MCF 10A (cell line): Measurements from ENCODE around the gene FABP3. TPM values are rescaled to one million over a fixed set of nuclear protein-coding genes. Genes with fewer than 3 reads are reported as not detected.

Experiments used
- BruUV-seq: library from RNA; stranded (reverse); fragments of 400-500 nt; replicated peaks from 2 replicates; lab custom pipeline; 2021; lab: Mats Ljungman, UMichigan
- CTCF ChIA-PET: fragments of 300-600 bp; sonication (Branson Sonifier 250); formaldehyde crosslinking; extraction: SDS; loops from one replicate; lab custom pipeline; 2021; ENCODE audit warnings: antibody characterized with exemption, inconsistent platforms; lab: Yijun Ruan, JAX
- POLR2A ChIA-PET: fragments of 300-600, 350-650 bp; sonication (Branson Sonifier 250); formaldehyde crosslinking; extraction: SDS; loops from one replicate; lab custom pipeline; 2020; ENCODE audit warnings: antibody characterized with exemption, inconsistent platforms; lab: Yijun Ruan, JAX
- DNase-seq: peaks from one replicate; pipeline ENCODE4 v3.0.0-alpha.2; 2018; ENCODE audit not compliant: unreplicated experiment
- H3K27ac Mint-ChIP-seq: one replicate; pipeline ENCODE4 v1.8.0; 2022; ENCODE audit warnings: mild to moderate bottlenecking, low read depth, mixed read lengths; ENCODE audit not compliant: unreplicated experiment
- H3K27me3 Mint-ChIP-seq: one replicate; pipeline ENCODE4 v1.8.0; 2022; ENCODE audit warnings: mixed read lengths; ENCODE audit not compliant: insufficient read depth, unreplicated experiment
- H3K36me3 Mint-ChIP-seq: one replicate; pipeline ENCODE4 v1.8.0; 2022; ENCODE audit warnings: mild to moderate bottlenecking, moderate library complexity, mixed read lengths; ENCODE audit not compliant: insufficient read depth, unreplicated experiment
- H3K4me1 Mint-ChIP-seq: one replicate; pipeline ENCODE4 v1.8.0; 2022; ENCODE audit warnings: mixed read lengths; ENCODE audit not compliant: insufficient read depth, unreplicated experiment
- H3K4me3 Mint-ChIP-seq: one replicate; pipeline ENCODE4 v1.8.0; 2022; ENCODE audit warnings: mild to moderate bottlenecking, moderate library complexity, mixed read lengths; ENCODE audit not compliant: unreplicated experiment
- H3K9me3 Mint-ChIP-seq: one replicate; pipeline ENCODE4 v1.8.0; 2022; ENCODE audit warnings: mixed read lengths; ENCODE audit not compliant: unreplicated experiment
- intact Hi-C: fragments of 100-400 bp; cut with micrococcal nuclease; formaldehyde crosslinking; loops from 2 replicates; pipeline ENCODE4 v1.14.1; 2022
- total RNA-seq: library from RNA; stranded (reverse); gene quantifications from 2 replicates; pipeline ENCODE4 v1.2.3, GENCODE V29; 2022
- TF ChIP-seq, protein P1 (sequence below): fragments of 200-600 bp; IDR thresholded peaks from one replicate; pipeline ENCODE4 v1.8.0; 2022; ENCODE audit warnings: antibody characterized with exemption, mild to moderate bottlenecking; ENCODE audit not compliant: unreplicated experiment

FABP3 gene
- total RNA-seq, 1 experiment from 2014 or later = not detected

GRCh38 chr1:31315902-31316301 lies 57.0 kb downstream of the FABP3 start:
- no TSS peak for BruUV-seq
- H3K4me1 Mint-ChIP-seq = no peaks in the 10 kb centered on the region
- ChIA-PET POLR2A (interaction anchor here (1.1 to 1.3 kb wide), 3 partner anchors 9 to 19 kb away, joined by 3 to 7 read pairs (median 3); no protein-coding TSS in a partner anchor), CTCF (interaction anchor here (0.9 kb wide), 1 partner anchor 17 kb away, joined by 3 read pairs; no protein-coding TSS in a partner anchor)
- intact Hi-C loops = no loop called here
- no peaks in the 10 kb centered on the region for H3K27me3 Mint-ChIP-seq
- no peak overlapping the region for H3K27ac Mint-ChIP-seq
- TF ChIP-seq, protein P1, sequence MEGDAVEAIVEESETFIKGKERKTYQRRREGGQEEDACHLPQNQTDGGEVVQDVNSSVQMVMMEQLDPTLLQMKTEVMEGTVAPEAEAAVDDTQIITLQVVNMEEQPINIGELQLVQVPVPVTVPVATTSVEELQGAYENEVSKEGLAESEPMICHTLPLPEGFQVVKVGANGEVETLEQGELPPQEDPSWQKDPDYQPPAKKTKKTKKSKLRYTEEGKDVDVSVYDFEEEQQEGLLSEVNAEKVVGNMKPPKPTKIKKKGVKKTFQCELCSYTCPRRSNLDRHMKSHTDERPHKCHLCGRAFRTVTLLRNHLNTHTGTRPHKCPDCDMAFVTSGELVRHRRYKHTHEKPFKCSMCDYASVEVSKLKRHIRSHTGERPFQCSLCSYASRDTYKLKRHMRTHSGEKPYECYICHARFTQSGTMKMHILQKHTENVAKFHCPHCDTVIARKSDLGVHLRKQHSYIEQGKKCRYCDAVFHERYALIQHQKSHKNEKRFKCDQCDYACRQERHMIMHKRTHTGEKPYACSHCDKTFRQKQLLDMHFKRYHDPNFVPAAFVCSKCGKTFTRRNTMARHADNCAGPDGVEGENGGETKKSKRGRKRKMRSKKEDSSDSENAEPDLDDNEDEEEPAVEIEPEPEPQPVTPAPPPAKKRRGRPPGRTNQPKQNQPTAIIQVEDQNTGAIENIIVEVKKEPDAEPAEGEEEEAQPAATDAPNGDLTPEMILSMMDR = no peak
- no peak for DNase-seq
- no peaks in the 10 kb centered on the region for H3K9me3 Mint-ChIP-seq
- H3K4me3 Mint-ChIP-seq = no peak overlapping the region
- H3K36me3 Mint-ChIP-seq = peaks cover 76% of the 10 kb centered on the region

Other genes starting within 250 kb of the FABP3 start
- gene NKAIN1, start 133.2 kb downstream of the FABP3 start, total RNA-seq = 0.12 TPM in 1 of 2 replicates, not detected in the other
- 65.4 and 72.8 TPM in 2 replicates for gene SNRNP40, start 76.3 kb downstream of the FABP3 start, total RNA-seq
- 29.3 and 40.0 TPM in 2 replicates for gene ZCCHC17, start 76.0 kb downstream of the FABP3 start, total RNA-seq
- gene SERINC2, start 40.1 kb upstream of the FABP3 start, total RNA-seq = 117 and 140 TPM in 2 replicates
- gene TINAGL1, start 203.4 kb upstream of the FABP3 start, total RNA-seq = 2.7 and 2.9 TPM in 2 replicates
- not detected in 2 replicates for gene HCRTR1, start 244.6 kb upstream of the FABP3 start, total RNA-seq